A673 (cell line): ENCODE data around the gene CYTH2. TPM values are rescaled to one million over a fixed set of nuclear protein-coding genes. Genes with fewer than 3 reads are reported as not detected.

Source experiments
- BruUV-seq: library from RNA; stranded (reverse); fragments of 400-500 nt; replicated peaks from 2 replicates; lab custom pipeline; 2021; lab: Mats Ljungman, UMichigan
- CTCF ChIA-PET: fragments of 300-600 bp; sonication (Branson Sonifier 250); formaldehyde crosslinking; loops from one replicate; lab custom pipeline; 2022; ENCODE audit warnings: antibody characterized with exemption; lab: Charles Lee
- POLR2A ChIA-PET: fragments of 300-600 bp; sonication (Branson Sonifier 250); formaldehyde crosslinking; loops from one replicate; lab custom pipeline; 2022; ENCODE audit warnings: antibody characterized with exemption; ENCODE audit not compliant: low non-redundant PET; lab: Charles Lee
- DNase-seq: peaks from one replicate; pipeline ENCODE4 v3.0.0-alpha.2; 2015; ENCODE audit warnings: low spot score
- H3K27ac ChIP-seq: fragments of 200-600 bp; sonication (generic); 2 replicates; pipeline ENCODE4 v1.5.1; 2016; ENCODE audit warnings: mixed run types, low read depth, mild to moderate bottlenecking, mixed read lengths, antibody characterized with exemption, low read length; ENCODE audit not compliant: poor library complexity, severe bottlenecking
- H3K27me3 ChIP-seq: fragments of 200-600 bp; sonication (generic); replicated peaks from 2 replicates; pipeline ENCODE4 v1.6.1; 2017; ENCODE audit warnings: mixed run types, low read depth, mild to moderate bottlenecking, mixed read lengths, antibody characterized with exemption, low read length; ENCODE audit not compliant: insufficient read depth, poor library complexity
- H3K36me3 ChIP-seq: fragments of 200-600 bp; sonication (generic); 2 replicates; pipeline ENCODE4 v1.6.1; 2016; ENCODE audit warnings: mixed run types, mild to moderate bottlenecking, mixed read lengths, antibody characterized with exemption, low read length; ENCODE audit not compliant: insufficient read depth, poor library complexity, severe bottlenecking
- H3K4me1 ChIP-seq: fragments of 200-600 bp; sonication (generic); 2 replicates; pipeline ENCODE4 v1.6.1; 2017; ENCODE audit warnings: mixed run types, mild to moderate bottlenecking, mixed read lengths, antibody characterized with exemption, low read length; ENCODE audit not compliant: insufficient read depth, poor library complexity, severe bottlenecking
- H3K4me3 ChIP-seq: fragments of 200-600 bp; sonication (generic); 2 replicates; pipeline ENCODE4 v1.5.1; 2016; ENCODE audit warnings: low read depth, mixed run types, mild to moderate bottlenecking, mixed read lengths, low read length; ENCODE audit not compliant: poor library complexity, severe bottlenecking
- H3K9me3 ChIP-seq: fragments of 200-600 bp; sonication (generic); 2 replicates; pipeline ENCODE4 v1.6.1; 2016; ENCODE audit warnings: mixed run types, low read depth, mild to moderate bottlenecking, mixed read lengths, antibody characterized with exemption, low read length; ENCODE audit not compliant: poor library complexity, severe bottlenecking
- CTCF ChIP-seq: fragments of 300-800, 200-600 bp; sonication (generic); conservative IDR thresholded peaks from 2 replicates; pipeline ENCODE4 v1.5.1; 2017; ENCODE audit warnings: low read depth, mild to moderate bottlenecking, antibody characterized with exemption, low read length, moderate library complexity, mixed read lengths
- EZH2 ChIP-seq: fragments of 200-600 bp; sonication (generic); IDR thresholded peaks from 2 replicates; pipeline ENCODE4 v1.6.1; 2017; ENCODE audit warnings: borderline replicate concordance, low read depth, mild to moderate bottlenecking, mixed read lengths, antibody characterized with exemption, low read length; ENCODE audit not compliant: poor library complexity, severe bottlenecking
- intact Hi-C: fragments of 100-400 bp; cut with micrococcal nuclease; formaldehyde crosslinking; loops from one replicate; pipeline ENCODE4 v1.10.0; 2022; ENCODE audit not compliant: unreplicated experiment
- total RNA-seq: library from RNA; stranded (reverse); gene quantifications from 2 replicates; pipeline ENCODE4 v1.2.3, GENCODE V29; 2021

Gene CYTH2
- total RNA-seq, 1 experiment from 2014 or later, result 125 TPM

GRCh38 chr19:48455171-48455907 lies 13.8 kb upstream of the CYTH2 start, which contains the start of gene KCNJ14:
Gene KCNJ14 (plus strand): TSS chr19:48455574. CDS start chr19:48461725, 6,151 bp downstream.
- no peaks in the 10 kb centered on the region for H3K4me1 ChIP-seq
- no peak for DNase-seq
- ChIA-PET CTCF (no interaction called here), POLR2A (no interaction called here)
- H3K36me3 ChIP-seq, result peaks cover 54% of the 10 kb centered on the region
- H3K4me3 ChIP-seq, result no peak within 1 kb of the TSS
- no peak for TF ChIP-seq CTCF
- no TSS peak for BruUV-seq
- H3K9me3 ChIP-seq, result no peaks in the 10 kb centered on the region
- intact Hi-C loops, result no loop called here
- H3K27me3 ChIP-seq, result no peaks in the 10 kb centered on the region
- H3K27ac ChIP-seq, result no peak within 1 kb of the TSS

- no peaks in the 10 kb centered on the region for H3K9me3 ChIP-seq
- no peaks in the 10 kb centered on the region for H3K4me1 ChIP-seq
- CTCF ChIA-PET, result no interaction called here
- no TSS peak for BruUV-seq
- H3K27ac ChIP-seq, result no peak overlapping the region
- DNase-seq, result no peak
- TF ChIP-seq CTCF (no peak), EZH2 (no peak)
- POLR2A ChIA-PET, result no interaction called here
- no peak overlapping the region for H3K4me3 ChIP-seq
- intact Hi-C loops, result no loop called here
- no peaks in the 10 kb centered on the region for H3K27me3 ChIP-seq
- peaks cover 47% of the 10 kb centered on the region for H3K36me3 ChIP-seq
Measured at GRCh38 chr19:48455908-48456562, 13.1 kb upstream of the CYTH2 start.

- H3K4me3 ChIP-seq, result no peak overlapping the region
- no peak for TF ChIP-seq CTCF
- TF ChIP-seq EZH2, result no peak
- H3K4me1 ChIP-seq, result no peaks in the 10 kb centered on the region
- no peak overlapping the region for H3K27ac ChIP-seq
- ChIA-PET POLR2A (no interaction called here), CTCF (interaction anchor here (0.6 kb wide), 1 partner anchor 136 kb away, joined by 3 read pairs; no protein-coding TSS in a partner anchor)
- DNase-seq, result no peak
- no TSS peak for BruUV-seq
- intact Hi-C loops, result no loop called here
- H3K36me3 ChIP-seq, result peaks cover 44% of the 10 kb centered on the region
- no peaks in the 10 kb centered on the region for H3K27me3 ChIP-seq
- H3K9me3 ChIP-seq, result no peaks in the 10 kb centered on the region
Measured at GRCh38 chr19:48456864-48457263, 12.3 kb upstream of the CYTH2 start.
